Inflammatory macrophage treated with lipopolysaccharide for 1 hour (primary cell): ENCODE data around the gene SLC37A4.
"Not testable (repeated sequence)": the region's sequence is repeated elsewhere in the genome, so short reads cannot be mapped to it uniquely, and the experiment has no call there.

Experiments
- DNase-seq, 2 donors: peaks; one replicate each; pipeline ENCODE4 v3.0.0-alpha.2; 2020 to 2022

SLC37A4 gene

DNA sequence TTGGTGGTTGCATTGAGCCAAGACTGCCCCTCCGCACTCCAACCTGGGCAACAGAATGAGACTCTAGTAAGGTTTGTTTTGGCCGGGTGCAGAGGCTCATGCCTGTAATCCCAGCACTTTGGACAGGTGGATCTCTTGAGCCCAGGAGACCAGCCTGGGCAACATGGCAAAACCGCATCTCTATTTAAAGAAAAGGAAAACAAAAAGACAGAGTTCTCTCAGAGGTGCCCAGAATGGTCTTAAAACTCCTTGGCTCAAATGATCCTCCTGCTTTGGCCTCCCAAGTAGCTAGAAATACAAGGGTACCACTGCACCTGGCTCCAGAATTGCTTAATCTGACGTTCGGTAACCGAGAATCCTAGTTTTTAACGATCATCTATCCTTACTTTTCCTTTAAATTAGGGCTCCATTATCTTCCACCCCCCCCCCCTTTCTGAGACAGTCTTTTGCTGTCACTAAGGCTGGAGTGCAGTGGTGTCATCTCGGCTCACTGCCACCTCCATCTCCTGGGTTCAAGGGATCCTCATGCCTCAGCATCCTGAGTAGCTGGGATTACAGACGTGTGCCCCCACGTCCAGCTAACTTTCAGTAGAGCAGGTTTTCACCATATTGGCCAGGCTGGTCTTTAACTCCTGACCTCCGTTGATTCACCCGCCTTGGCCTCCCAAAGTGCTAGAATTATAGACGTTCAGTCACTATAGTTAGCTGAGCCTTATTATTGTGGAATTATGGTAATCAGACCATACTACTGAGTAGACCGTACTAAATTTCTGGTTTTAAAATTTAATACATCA is 14.3 kb downstream of the SLC37A4 start:
- DNase-seq = no peak

- DNase-seq = no peak
Measured at GRCh38 chr11:119015054-119015611, 15.5 kb downstream of the SLC37A4 start.

- DNase-seq = no peak
Measured at GRCh38 chr11:119014209-119014924, 16.3 kb downstream of the SLC37A4 start.

- no peak for DNase-seq
Measured at GRCh38 chr11:119012629-119013170, 18.0 kb downstream of the SLC37A4 start.

- DNase-seq = no peak
Measured at GRCh38 chr11:119011476-119012053, 19.1 kb downstream of the SLC37A4 start.

GRCh38 chr11:119006656-119007055 is 24.0 kb downstream of the SLC37A4 start:
- peak in 1 of 2 donors; percentile 39 for DNase-seq

DNA sequence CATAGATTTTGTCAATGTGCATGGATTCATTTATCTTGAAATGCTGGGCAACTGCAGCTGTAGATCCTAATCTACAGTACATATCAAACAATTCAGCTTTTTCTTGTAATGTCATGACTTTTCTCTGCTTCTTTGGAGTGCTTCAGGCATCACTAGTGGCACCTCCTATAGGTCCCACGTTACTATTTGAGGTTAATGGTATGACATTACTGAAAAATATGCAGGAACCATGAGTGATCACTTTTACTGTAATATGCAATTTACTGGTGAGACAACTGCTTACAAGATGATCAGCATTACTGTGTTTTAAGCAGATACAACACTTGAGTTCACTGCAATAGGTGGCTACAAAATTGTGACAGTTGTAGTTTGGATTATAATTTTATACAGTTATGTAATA is 29.8 kb downstream of the SLC37A4 start:
- no peak for DNase-seq

DNA sequence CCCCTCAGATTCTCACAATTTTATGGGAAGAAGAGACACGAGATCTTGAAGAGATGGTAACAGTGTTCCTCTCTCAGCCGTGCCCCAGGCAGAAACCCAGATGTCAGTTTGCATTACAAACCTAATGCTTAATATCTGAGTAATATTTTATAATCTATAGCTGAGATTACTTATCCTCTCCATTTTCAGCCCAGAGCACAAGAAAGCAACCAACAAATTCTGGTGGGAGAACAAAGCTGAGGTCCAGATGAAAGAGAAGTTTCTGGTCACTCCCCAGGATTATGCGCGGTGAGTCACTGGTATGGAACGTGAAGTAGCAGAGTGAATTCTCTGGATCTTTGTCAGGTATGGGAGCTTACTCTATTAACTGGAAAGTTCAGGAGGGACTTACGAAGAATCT is 31.9 kb downstream of the SLC37A4 start:
- no peak for DNase-seq

- no peak for DNase-seq
Measured at GRCh38 chr11:118998388-118998717, 32.3 kb downstream of the SLC37A4 start.

DNA sequence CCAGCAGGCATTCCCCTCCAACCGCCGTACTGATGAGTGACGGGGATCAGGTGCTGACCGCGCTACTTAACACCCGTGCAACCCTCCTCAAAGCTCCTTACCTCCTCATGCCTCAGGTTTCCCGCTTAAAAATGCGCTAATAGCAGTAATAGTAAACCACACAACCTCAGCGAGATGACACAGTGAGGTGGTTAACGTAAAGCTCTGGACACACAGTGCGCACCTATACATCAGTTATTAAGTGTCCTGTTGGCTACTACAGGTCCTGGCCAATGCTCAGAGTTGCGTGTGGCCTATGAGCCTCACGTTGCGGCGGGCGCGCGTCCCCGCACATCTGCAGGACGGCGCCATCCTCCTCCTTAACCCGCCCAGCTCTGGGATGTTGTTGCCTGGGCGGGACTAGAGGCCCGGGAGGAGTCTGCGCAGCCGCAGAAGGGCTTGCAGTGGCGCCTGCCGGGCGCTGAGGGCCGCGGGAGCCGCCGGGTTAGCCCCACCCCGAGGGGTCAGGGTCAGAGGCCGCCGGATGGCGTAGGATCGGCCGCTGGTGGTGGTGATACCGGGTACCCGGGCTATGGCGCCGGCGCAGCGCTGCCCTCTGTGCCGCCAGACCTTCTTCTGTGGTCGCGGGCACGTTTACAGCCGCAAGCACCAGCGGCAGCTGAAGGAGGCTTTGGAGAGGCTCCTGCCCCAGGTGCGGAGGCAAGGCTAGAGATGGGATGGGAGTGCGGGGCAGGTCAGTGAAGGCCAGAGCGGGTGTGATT is 32.9 kb downstream of the SLC37A4 start, which contains the start of gene CENATAC:
TSS of gene CENATAC (plus strand) at position 512 of the 761 bp plus-strand sequence. CDS start at position 572, 60 bp downstream.
- DNase-seq = peak; percentile 94 to 98

DNA sequence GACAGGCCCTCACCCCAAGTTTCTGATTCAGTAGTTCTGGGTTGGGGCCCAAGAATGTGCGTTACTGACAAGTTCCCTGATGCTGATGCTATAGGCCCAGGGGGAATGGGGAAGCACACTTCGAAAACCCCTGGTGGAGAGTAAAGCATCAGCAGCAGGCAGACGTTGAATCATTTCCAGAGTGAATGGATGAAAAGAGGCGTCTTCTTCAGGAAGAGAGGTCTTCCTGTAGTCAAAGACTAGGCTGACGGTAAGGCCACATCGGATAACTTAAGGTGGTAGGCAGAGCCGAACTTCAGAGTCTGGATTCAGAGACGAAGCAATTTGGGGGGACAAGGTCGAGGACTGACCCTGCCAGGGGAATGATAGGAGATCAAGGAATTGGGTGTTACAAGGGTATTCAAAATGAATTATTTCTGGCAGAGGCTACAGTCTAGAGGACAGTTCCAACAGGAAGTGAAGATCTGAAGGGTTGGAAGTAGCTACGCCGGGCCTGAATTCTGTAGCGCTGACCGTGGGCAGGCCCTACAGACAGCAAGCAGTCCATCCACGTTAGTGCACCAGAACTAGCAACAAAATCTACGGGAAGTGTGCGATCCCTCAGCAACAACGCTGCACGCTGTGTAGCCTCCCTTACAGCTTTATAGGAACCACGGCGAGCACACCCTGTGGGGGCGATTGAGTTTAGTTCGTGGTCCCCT is 33.6 kb downstream of the SLC37A4 start:
- peak; percentile 46 to 48 for DNase-seq

DNA sequence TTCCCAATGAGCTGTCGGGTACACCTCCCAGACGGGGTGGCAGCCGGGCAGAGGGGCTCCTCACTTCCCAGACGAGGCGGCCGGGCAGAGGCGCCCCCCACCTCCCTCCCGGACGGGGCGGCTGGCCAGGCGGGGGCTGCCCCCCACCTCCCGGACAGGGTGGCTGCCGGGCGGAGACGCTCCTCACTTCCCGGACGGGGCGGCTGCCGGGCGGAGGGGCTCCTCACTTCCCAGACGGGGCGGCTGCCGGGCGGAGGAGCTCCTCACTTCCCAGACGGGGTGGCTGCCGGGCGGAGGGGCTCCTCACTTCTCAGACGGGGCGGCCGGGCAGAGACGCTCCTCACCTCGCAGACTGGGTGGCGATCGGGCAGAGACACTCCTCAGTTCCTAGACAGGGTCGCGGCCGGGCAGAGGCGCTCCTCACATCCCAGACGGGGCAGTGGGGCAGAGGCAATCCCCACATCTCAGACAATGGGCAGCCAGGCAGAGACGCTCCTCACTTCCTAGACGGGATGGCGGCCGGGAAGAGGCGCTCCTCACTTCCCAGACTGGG is 39.1 kb downstream of the SLC37A4 start:
- DNase-seq = not testable (repeated sequence)

DNA sequence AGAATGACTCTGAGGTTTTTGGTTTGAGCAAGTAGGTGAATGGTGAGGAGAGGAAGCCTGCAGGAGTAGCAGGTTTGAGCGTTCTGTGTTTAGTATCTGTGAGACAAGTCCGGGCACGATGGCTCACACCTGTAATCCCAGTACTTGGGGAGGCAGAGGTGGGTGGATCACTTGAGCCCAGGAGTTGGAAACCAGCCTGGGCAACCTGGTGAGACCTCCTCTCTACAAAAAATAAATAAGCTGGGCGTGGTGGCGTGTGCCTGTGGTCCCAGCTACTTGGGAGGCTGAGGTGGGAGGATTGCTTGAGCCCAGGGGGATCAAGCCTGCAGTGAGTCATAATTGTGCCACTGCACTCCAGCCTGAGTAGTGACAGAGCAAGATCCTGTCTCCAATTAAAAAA is 42.4 kb downstream of the SLC37A4 start:
- no peak for DNase-seq

DNA sequence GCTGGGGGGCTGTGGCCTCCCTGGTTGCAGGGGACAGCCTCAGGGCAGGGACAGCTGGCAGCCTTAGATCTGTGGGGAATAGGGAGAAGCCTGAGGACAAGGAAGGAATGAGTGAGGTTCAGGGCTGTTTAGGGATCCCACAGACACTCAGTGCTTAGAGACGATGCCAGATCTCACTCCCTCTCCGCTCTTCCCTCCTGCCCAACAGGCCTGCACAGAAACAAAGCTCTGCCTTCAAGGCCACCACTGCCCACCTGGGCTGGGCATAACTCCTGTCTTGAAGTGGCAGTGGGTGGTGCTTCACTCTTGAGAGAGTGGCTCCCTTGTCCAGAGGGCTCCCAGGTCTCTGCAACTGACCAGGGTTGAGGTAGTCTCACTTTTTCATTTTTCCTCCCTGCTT is 45.9 kb downstream of the SLC37A4 start:
- no peak for DNase-seq

- not testable (repeated sequence) for DNase-seq
Measured at GRCh38 chr11:118984337-118984736, 46.3 kb downstream of the SLC37A4 start.

- DNase-seq = peak; percentile 35 to 47
Measured at GRCh38 chr11:118980191-118980881, 50.3 kb downstream of the SLC37A4 start.

- DNase-seq = no peak
Measured at GRCh38 chr11:118979434-118979833, 51.2 kb downstream of the SLC37A4 start.

- no peak for DNase-seq
Measured at GRCh38 chr11:118975771-118976709, 54.6 kb downstream of the SLC37A4 start.
